Activated CD4-positive, alpha-beta T cell treated with anti-CD3 and anti-CD28 coated beads, Interleukin-2, amount 50 U/mL, for 24 hours (primary cell): ENCODE results near the gene MYOZ2.

ENCODE experiments used
- DNase-seq, 2 donors: peaks; one replicate each; pipeline ENCODE4 v3.0.0-alpha.2; 2020; ENCODE audit warnings: low read depth in 1 of 2, low spot score in 1 of 2

The MYOZ2 gene

GRCh38 chr4:119237201-119237600, 101.6 kb downstream of the MYOZ2 start:
- DNase-seq = no peak
